Neural crest cell (in vitro differentiated cells): Measurements from ENCODE around the gene ELOVL1. TPM values are rescaled to one million over a fixed set of nuclear protein-coding genes. Genes with fewer than 3 reads are reported as not detected.
"Not testable (repeated sequence)": the region's sequence is repeated elsewhere in the genome, so short reads cannot be mapped to it uniquely, and the experiment has no call there.

Experiments used
- DNase-seq: peaks from one replicate; pipeline ENCODE4 v3.0.0; 2021; ENCODE audit warnings: low read depth, mixed read lengths, low spot score
- H3K27ac Mint-ChIP-seq: one replicate; pipeline ENCODE4 v1.8.0; 2021; ENCODE audit warnings: mild to moderate bottlenecking, mixed read lengths; ENCODE audit not compliant: unreplicated experiment
- H3K27me3 Mint-ChIP-seq: 2 replicates; pipeline ENCODE4 v1.8.0; 2021; ENCODE audit warnings: low read depth, mild to moderate bottlenecking, mixed read lengths
- H3K36me3 Mint-ChIP-seq: 2 replicates; pipeline ENCODE4 v1.8.0; 2021; ENCODE audit warnings: low read depth, mild to moderate bottlenecking, mixed read lengths
- H3K4me1 Mint-ChIP-seq: 2 replicates; pipeline ENCODE4 v1.8.0; 2021; ENCODE audit warnings: mixed read lengths
- H3K4me3 Mint-ChIP-seq: one replicate; pipeline ENCODE4 v1.8.0; 2021; ENCODE audit warnings: mild to moderate bottlenecking, mixed read lengths
- H3K9me3 Mint-ChIP-seq: 2 replicates; pipeline ENCODE4 v1.8.0; 2021; ENCODE audit warnings: mixed read lengths
- total RNA-seq: library from RNA; stranded (reverse); gene quantifications from 2 replicates; pipeline ENCODE4 v1.2.1, GENCODE V29; 2021
- TF ChIP-seq, protein P1 (sequence below): fragments of 200-600 bp; sonication (generic); conservative IDR thresholded peaks from 2 replicates; pipeline ENCODE4 v1.5.0; 2021; ENCODE audit warnings: antibody characterized with exemption, mild to moderate bottlenecking

ELOVL1 gene
- total RNA-seq, 1 donor from 2014 or later, result 30.8 TPM

DNA sequence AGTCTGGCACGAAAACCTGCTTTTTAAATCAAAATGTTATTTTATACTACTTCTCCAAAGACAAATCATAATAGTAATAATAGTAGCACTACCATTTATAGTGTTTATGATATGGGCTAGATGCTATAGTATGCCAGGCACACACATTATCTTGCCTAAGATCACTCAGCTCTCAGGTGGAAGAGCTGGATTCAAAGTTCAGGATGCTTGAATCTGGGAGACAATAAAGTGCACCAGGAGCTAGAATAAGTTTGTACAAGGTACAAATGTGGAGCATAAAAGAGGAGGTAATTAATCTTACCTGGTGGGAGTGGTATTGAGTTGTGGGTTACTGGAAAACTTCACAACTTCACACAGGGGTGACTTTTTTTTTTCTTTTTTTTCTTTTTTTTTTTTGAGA lies 10.0 kb upstream of the ELOVL1 start:
- peaks cover 50% of the 10 kb centered on the region for H3K4me1 Mint-ChIP-seq
- H3K27ac Mint-ChIP-seq, result no peak overlapping the region
- DNase-seq, result no peak
- H3K27me3 Mint-ChIP-seq, result no peaks in the 10 kb centered on the region
- no peaks in the 10 kb centered on the region for H3K9me3 Mint-ChIP-seq
- TF ChIP-seq, protein P1, sequence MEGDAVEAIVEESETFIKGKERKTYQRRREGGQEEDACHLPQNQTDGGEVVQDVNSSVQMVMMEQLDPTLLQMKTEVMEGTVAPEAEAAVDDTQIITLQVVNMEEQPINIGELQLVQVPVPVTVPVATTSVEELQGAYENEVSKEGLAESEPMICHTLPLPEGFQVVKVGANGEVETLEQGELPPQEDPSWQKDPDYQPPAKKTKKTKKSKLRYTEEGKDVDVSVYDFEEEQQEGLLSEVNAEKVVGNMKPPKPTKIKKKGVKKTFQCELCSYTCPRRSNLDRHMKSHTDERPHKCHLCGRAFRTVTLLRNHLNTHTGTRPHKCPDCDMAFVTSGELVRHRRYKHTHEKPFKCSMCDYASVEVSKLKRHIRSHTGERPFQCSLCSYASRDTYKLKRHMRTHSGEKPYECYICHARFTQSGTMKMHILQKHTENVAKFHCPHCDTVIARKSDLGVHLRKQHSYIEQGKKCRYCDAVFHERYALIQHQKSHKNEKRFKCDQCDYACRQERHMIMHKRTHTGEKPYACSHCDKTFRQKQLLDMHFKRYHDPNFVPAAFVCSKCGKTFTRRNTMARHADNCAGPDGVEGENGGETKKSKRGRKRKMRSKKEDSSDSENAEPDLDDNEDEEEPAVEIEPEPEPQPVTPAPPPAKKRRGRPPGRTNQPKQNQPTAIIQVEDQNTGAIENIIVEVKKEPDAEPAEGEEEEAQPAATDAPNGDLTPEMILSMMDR, result no peak
- H3K36me3 Mint-ChIP-seq, result peaks cover 5% of the 10 kb centered on the region
- no peak overlapping the region for H3K4me3 Mint-ChIP-seq

DNA sequence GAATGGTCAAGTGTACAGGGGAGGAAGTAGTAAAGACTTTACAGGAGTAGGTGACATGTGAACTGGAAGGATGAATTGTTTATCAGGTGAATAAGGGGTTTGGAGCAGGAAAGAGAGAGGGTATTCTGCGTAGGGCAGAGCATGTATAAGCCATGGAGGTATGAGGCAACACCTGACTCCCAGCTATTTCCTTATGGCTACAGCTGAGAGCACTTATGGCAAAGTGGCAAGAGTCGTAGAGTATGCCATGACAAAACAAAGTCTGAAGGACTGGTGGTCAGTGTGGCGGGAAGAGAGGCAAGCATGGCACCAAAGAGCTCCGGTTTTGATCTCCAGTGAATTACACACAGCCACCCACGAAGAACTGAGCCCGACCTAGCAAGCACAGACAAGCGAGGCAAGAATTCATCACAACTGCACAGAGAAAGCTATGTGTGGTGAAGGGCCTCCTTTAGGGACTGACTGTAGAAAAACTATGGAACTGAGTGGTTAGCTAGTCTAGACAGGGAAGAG lies 9.0 kb upstream of the ELOVL1 start:
- H3K4me3 Mint-ChIP-seq, result no peak overlapping the region
- peaks cover 5% of the 10 kb centered on the region for H3K36me3 Mint-ChIP-seq
- TF ChIP-seq, protein P1, result no peak
- H3K4me1 Mint-ChIP-seq, result peaks cover 39% of the 10 kb centered on the region
- no peak for DNase-seq
- H3K9me3 Mint-ChIP-seq, result no peaks in the 10 kb centered on the region
- peak overlapping the region; percentile 43 for H3K27ac Mint-ChIP-seq
- no peaks in the 10 kb centered on the region for H3K27me3 Mint-ChIP-seq

DNA sequence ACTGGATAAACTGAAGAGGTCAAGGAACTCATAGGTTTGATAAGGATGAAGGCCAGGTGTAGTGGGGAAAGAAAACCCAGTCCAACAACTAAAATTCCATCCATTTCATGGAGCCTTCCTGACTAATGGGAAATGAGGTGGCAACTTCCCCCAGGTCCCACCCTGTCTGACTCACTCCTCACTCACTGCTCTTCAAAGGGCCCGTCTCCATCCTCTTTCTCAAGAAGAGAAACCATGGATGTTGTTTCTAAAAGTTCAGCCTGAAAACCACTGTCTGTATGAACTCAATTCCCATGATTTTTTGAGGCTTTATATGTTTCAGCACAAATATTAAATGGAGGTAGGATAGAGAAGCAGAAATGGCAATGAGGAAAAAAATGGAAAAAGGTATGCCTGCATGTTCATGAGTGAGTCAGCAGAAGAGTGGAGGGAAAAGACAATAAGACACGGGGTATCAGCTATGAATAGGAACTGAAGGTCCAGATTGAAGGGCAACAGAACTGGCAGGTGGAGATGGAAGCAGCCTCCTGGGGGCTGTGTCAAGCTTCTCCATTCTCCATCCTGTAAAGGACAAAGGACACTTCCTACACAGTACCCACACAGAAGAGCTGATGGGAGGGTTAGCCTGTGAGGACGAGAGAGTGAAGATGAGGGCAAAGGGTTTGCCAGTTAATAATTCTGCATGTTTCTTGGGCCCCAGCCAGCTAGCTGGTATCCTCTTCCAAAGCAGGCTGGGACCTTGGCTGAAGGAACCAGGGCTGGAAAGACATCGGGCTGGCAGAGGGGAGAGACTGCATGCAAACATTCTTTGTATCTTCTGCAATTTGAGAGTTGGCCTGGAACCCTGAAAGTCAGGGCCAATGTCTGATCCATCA lies 5.5 kb upstream of the ELOVL1 start:
- H3K27ac Mint-ChIP-seq, result no peak overlapping the region
- H3K9me3 Mint-ChIP-seq, result no peaks in the 10 kb centered on the region
- no peaks in the 10 kb centered on the region for H3K27me3 Mint-ChIP-seq
- TF ChIP-seq, protein P1, result no peak
- DNase-seq, result no peak
- H3K4me3 Mint-ChIP-seq, result no peak overlapping the region
- H3K4me1 Mint-ChIP-seq, result peaks cover 24% of the 10 kb centered on the region
- no peaks in the 10 kb centered on the region for H3K36me3 Mint-ChIP-seq

DNA sequence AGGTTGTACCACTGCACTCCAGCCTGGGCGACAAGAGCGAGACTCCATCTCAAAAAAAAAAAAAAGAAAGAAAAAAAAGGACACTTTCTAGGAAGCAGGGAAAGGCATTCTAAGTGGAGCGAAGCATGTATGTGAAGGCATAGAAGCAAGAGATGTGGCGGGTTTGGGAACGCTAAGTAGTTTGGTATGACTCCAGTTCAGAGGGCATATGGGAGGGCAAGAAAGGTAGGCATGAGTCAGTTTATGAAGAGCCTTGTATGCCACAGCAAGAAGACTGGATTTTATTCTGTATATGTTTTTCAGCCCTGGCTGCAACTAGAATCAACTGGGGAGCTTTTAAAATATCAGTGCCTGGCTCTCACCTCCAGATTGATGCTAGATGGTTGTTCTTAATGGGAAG lies 4.4 kb upstream of the ELOVL1 start:
- Mint-ChIP-seq H3K4me3 (no peak overlapping the region), H3K4me1 (peaks cover 17% of the 10 kb centered on the region), H3K36me3 (no peaks in the 10 kb centered on the region), H3K9me3 (no peaks in the 10 kb centered on the region), H3K27ac (no peak overlapping the region), H3K27me3 (no peaks in the 10 kb centered on the region)
- TF ChIP-seq, protein P1, result no peak
- no peak for DNase-seq

DNA sequence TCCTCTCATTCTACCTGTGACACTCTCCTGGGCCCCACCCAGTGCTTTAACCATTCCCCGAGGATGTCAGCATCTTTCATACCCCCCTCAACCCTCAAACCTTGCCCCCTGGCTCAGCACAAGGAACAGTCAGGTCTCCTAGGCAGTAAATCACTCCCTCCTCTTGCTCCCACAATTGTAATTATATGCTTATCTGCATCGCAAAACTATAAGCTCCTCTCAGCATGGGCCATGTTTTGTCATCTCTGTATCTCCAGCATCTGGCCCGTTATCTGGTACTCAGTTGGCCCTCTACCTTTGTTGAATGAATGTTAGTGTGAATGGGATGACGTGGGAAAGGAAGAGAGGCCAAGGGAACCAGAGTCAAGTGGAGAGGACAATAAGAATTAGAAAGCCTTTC lies 2.8 kb upstream of the ELOVL1 start:
- H3K27me3 Mint-ChIP-seq, result no peaks in the 10 kb centered on the region
- peaks cover 14% of the 10 kb centered on the region for H3K4me1 Mint-ChIP-seq
- H3K36me3 Mint-ChIP-seq, result no peaks in the 10 kb centered on the region
- peak overlapping the region; percentile 32 for H3K4me3 Mint-ChIP-seq
- TF ChIP-seq, protein P1, result no peak
- H3K9me3 Mint-ChIP-seq, result no peaks in the 10 kb centered on the region
- no peak for DNase-seq
- H3K27ac Mint-ChIP-seq, result no peak overlapping the region

DNA sequence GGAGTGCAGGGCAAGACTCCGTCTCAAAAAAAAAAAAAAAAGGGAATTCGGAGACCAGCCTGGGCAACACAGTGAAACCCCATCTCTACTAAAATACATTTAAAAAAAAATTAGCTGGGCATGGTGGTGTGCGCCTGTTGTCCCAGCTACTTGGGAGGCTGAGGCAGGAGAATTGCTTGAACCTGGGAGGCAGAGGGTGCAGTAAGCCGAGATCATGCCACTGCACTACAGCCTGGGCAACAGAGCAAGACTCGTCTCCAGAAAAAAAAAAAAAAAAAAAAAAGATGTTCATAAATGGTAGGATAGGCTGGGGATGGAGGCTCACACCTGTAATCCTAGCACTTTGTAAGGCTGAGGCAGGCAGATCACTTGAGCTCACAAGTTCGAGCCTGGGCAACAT lies 2.0 kb upstream of the ELOVL1 start:
- not testable (repeated sequence) for H3K27me3 Mint-ChIP-seq, H3K4me3 Mint-ChIP-seq, H3K27ac Mint-ChIP-seq, H3K36me3 Mint-ChIP-seq, DNase-seq, H3K9me3 Mint-ChIP-seq
- H3K4me1 Mint-ChIP-seq, result peaks cover 21% of the 10 kb centered on the region
